GM19468 (cell line): ENCODE measurements around the gene SOWAHC.
A peak's percentile ranks its signal among the peaks of the same experiment; 100 is the strongest.
"Not testable (repeated sequence)": the region's sequence is repeated elsewhere in the genome, so short reads cannot be mapped to it uniquely, and the experiment has no call there.

Source experiments
- ATAC-seq: cut with Tn5 transposase; IDR thresholded peaks from one replicate; pipeline ENCODE4 v1.9.1; 2021; ENCODE audit warnings: mild to moderate bottlenecking, moderate library complexity, moderate number of reproducible peaks; ENCODE audit not compliant: unreplicated experiment; ENCODE audit errors: extremely low read depth

SOWAHC gene, protein sequence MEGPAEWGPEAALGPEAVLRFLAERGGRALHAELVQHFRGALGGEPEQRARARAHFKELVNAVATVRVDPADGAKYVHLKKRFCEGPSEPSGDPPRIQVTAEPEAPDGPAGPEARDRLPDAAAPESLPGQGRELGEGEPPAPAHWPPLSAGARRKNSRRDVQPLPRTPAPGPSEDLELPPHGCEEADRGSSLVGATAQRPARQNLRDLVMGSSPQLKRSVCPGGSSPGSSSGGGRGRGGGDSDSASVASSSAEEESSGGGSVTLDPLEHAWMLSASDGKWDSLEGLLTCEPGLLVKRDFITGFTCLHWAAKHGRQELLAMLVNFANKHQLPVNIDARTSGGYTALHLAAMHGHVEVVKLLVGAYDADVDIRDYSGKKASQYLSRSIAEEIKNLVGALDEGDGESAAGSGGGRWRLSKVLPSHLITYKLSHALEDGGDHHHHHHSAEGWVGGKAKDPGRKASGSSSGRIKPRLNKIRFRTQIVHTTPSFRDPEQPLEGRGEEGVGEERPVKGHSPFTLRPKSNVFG

DNA sequence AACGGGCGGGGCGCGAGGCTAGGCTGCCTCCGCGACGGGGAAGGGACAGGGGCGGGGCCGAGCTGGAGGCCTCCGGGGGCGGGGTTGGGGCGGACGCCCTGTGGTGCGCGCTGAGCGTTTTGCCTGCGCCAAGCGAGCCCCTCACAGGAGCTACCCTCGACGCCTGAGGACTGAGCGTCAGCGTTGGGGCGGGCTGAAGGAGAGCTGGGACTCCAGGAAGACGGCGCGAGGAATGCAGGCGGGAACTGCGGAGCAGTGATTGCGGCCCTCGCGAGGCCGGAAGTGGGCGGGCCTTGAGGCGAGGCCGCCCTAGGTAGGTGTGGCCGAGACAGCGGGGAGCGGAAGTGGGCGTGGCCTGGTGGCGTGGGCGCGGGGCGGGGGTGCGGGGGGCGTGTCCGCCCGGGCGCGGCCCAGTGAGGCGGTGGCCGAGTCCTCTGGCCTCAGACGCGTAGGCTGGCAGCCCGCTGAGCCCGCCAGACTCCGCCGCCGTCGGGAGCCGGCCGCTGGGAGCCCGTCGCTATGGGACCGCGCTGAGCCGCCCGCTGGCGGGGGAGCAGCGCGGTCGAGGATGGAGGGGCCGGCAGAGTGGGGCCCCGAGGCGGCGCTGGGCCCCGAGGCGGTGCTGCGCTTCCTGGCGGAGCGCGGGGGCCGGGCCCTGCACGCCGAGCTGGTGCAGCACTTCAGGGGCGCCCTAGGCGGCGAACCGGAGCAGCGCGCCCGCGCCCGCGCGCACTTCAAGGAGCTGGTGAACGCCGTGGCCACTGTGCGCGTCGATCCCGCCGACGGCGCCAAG is at the start of gene SOWAHC, which contains the start of gene SEPTIN10:
Gene SOWAHC, plus strand, starts transcription at position 443 of the 793 bp plus-strand sequence. Its CDS starts 126 bp downstream, at position 569.
Gene SEPTIN10, minus strand, starts transcription at position 45 of the 793 bp plus-strand sequence. CDS start 139 bp downstream, outside the sequence.
- peak; percentile 60 for ATAC-seq

DNA sequence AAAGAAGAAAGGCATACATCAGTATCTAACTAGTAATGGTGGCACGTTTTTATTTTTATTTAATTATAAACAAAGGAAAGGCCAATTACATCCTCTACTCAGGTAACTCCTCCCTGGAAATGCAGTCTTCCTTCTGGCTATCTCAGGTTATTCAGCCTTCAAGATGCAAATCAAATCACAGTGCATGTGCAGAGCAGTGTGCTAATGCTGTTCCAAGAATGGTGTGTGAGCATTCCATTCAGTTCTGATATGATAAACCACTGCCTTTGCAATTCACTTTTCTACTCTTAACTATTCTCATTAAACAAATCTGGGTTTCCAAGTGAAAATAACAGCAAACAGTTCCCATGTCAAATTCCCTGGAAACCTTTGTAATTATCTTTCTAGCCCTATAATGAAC is 38.8 kb upstream of the SOWAHC start:
- ATAC-seq = no peak

DNA sequence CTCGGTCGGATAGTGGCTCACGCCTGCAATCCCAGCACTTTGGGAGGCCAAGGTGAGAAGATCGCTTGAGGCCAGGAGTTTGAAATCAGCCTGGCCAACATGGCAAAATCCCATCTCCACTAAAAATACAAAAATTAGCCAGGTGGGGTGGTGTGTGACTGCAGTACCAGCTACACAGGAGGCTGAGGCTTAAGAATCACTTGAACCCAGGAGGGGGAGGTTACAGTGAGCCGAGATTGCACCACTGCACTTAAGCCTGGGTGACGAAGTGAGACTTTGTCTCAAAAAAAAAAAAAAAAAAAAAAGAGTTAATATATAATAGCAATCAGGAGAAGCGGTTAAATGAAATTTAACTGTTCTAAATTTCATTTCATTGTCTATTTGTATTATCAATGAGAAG is 36.5 kb upstream of the SOWAHC start:
- not testable (repeated sequence) for ATAC-seq

DNA sequence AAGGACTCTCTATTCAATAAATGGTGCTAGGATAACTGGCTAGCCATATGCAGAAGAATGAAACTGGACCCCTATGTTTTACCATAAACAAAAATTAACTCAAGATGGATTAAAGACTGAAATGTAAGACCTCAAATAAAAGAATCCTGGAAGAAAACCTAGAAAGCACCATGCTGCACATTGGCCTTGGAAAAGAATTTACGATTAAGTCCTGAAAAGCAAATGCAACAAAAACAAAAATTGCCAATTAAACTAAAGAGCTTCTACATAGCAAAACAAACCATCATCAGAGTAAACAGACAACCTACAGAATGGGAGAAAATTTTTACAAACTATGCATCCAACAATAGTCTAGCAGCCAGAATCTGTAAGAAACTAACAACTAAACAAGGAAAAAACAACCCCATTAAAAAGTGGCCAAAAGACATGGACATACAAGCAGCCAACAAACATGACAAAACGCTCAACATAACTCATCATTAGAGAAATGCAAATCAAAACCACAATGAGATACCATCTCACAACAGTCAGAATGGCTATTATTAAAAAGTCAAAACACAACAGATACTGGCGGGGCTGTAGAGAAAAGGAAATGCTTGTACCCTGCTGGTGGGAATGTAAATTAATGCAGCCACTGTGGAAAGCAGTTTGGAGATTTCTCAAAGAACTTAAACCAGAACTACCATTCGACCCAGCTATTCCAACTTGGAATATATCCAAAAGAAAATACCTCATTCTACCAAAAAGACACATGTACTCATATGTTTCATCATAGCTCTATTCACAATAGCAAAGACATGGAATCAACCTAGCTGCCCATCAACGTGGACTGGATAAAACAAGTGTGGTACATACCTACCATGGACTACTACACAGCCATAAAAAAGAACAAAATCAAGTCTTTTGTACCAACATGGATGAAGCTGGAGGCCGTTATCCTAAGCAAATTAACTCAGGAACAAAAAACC is 31.0 kb upstream of the SOWAHC start:
- ATAC-seq = no peak

DNA sequence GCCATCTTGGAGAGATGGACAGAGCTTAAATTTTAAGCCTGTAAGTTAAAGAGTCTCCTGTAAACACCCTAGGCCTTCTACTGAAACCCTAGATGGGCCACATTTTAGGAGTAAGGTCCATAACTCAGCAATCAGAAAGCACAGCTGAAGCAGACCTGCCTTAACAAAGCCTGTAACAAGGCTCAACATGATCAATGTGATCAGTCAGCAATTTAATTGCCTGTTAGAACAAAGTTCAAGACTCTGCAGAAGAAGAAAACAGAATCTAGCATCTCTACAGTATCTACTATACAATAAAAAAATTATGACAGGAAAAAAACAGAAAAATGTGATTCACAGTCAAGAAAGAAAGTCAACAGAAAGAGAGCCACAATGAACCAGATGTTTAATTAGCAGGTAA is 27.5 kb upstream of the SOWAHC start:
- ATAC-seq = no peak

DNA sequence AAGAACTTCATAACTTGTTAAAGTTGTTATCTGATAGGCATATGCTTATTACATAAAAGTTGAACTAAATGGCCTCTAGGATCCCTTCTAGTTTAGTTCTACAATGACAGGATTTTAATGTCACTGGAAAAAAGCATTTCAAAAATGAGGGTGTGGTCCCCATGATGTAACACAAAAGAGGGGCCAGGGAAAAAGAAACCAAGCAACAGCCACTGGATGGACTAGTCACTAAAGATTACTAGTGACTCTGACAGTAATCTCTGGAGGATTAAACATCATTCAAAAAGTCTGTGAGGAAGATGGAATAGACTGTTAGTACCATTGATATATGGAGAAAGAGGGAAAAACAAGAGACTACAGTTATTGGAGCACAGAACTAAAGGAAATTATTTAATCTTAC is 23.0 kb upstream of the SOWAHC start:
- no peak for ATAC-seq

DNA sequence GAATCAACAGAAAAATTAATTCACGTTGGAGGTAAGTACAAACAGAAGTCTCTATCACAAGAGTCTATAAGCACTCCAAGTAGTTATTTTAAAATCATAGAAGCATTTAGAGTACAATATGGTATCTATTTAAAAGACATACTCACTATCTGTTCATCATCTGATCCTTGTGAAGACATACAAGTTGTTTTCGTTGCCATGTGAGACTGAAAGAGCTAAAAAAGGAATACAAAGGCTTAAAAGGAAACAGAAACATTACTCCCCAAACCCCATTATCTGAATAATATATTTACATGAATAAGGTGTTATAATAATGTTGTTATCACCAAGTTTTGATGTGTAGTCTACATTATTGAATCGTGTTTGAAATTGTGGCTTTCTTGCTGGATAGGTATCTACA is 21.3 kb upstream of the SOWAHC start:
- ATAC-seq = no peak

DNA sequence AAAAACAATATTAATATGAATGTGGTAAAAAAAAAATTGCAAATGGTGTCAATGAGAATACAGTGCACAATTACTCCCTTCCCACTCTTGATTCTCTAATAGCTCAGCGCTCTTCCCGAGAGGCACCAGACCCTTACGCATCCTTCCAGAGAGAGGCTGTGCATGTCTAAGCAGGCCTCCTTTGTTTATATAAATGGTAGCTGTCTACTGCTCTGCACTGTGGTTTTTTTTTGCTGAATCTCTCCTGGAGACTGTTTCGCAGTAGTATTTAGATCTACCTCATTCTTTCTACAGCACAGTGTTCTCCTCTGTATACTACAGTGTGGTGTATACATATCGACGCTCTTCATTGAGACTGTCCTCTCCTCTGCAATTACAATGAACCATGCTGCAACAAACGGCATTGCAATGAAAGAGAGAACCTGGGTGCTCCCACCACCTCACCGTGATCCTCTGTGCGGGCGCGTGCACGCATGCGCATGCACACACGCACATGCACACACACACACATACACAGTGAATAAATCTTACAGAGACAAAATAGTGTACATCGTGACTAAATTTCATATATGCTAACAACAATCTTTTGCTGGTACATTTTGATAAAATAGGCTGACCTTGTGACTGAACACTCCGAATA is 19.8 kb upstream of the SOWAHC start:
- no peak for ATAC-seq

DNA sequence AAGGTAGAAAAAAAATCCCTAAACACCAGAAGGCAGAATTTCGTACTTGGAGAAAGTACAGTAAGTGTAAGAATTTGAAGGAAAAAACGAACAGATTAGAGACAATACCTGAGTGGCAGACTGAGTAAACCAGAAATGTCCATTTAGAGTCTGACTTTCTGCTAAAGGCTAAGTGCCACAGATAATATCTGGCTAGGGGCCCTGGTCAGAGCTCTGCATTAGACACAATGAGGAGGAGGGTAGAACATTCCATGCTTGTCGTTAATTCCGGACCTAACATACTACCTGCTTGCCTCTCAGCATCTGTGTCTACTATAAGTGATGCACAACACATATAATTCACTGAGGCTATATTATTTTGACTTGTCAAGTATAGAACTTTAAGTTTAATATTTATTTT is 18.5 kb upstream of the SOWAHC start:
- ATAC-seq = no peak

DNA sequence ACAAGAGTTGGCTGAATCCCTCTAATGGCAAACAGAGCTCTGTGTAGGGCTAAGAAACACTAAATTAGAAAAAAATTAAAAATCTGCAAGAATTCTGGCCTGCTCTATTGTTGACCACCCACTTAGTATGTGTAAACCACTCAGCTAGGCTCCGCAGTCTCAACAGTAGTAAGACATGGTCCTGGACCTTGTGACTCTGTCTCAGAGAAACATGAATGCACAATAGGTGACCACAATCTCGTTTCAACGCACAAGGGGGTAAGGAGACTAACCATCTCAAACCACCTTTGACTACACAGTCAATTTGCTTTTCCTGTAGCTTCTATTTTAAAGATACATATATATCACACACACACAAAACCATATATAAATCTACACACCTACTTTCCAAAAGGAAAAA is 16.9 kb upstream of the SOWAHC start:
- no peak for ATAC-seq

DNA sequence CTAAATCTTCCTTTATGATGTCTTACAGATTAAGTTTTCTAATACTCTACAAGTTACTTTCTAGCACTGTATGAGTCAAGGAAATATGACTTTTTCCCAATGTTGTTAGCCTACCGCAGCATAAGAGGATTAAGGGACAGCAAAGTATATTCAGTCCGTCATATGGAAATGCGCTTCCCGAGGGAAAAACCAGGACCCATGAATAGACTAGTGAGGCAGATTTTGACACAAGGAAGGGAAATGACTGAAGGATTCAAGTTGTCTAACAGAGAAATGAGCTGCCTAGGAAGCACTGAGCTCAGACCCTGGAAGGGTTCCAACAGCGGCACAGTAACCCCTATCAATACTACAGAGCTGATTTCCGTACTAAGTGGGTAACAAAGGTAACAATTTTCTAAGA is 12.4 kb upstream of the SOWAHC start:
- no peak for ATAC-seq

DNA sequence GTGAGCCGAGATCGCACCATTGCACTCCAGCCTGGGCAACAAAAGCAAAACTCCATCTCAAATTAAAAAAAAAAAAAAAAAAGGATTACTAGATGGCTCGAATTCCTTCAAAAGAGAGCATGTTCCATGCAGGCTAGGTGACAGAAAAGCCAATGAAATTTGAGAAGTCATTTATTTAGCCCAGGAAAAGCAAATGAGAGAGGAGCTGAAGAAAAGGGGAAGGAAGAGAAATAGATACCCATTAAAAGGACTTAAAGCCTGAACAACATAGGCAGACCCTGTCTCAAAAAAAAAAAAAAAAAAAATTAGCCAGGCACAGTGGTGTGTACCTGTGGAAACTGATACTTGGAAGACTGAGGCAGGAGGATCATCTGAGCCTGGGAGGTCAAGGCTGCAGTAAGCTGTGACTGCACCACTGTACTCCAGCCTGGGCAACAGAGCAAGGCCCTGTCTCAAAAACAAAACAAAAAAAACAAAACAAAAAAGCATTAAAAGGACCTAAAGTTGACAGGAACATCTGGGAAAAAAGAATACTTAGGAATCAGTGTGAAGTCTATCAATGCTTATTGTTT is 11.5 kb upstream of the SOWAHC start:
- ATAC-seq = no peak

DNA sequence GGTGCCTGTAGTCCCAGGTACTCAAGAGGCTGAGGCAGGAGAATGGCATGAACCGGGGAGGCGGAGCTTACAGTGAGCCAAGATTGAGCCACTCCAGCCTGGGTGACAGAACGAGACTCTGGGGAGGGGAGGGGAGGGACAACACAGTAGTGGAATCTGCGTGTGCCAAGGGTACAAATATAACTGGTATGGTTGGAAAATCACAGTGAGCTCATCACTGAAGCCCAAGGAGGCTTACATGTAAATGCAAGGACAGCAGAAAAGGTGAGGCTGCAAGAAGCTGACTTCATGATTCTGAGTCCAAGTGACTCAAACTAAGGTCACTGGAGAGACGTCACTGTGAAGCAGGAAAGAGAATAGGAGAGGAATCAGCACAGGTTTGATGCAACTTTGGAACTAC is 9.6 kb upstream of the SOWAHC start:
- ATAC-seq = no peak

DNA sequence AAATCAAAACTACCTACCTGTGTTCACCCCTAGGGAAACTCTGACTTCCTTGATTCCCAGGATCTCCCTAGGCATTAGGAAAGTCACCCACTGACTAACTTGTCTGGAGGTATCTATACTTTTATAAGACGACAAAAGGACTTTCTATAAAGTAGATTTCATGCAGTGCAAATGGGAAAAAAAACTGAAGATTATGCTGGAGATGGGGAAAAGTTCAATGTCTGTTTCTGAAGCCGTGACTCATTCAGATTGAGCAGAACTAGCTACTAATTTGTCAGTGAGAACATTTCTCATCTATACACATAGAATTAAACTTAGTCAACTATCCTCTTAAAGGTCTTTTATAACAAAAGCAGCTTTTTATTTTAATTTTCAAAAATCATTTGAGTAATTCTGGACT is 6.4 kb upstream of the SOWAHC start:
- no peak for ATAC-seq

DNA sequence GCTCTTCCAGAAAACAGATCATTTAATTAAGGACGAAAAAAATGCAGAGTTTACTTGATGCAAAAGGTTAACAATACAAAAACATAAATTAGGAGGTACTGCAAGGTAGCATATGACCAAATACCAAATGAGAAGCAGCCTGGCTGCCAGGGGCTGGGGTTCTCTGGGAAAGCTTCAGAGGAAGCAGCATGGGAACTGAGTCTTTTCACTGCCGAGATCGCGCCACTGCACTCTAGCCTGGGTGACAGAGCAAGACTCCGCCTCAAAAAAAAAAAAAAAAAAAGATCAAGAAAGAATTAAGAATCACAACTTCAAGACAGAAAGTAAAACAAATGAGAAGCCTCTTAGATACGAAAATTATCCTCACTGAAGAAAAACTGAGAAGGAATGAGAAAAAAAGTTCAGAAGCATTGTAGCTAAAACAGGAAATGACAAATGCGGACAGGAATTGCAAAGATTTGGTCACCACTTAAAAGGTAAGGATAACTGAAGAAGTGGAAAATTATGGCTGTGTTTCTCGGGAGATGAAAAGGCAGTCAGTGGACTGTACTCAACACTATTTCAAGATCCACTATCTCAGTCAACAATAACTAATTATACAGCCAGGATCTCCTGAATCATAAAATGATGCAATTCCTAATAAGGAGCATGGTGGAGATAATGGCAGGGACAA is 4.7 kb upstream of the SOWAHC start:
- ATAC-seq = no peak

DNA sequence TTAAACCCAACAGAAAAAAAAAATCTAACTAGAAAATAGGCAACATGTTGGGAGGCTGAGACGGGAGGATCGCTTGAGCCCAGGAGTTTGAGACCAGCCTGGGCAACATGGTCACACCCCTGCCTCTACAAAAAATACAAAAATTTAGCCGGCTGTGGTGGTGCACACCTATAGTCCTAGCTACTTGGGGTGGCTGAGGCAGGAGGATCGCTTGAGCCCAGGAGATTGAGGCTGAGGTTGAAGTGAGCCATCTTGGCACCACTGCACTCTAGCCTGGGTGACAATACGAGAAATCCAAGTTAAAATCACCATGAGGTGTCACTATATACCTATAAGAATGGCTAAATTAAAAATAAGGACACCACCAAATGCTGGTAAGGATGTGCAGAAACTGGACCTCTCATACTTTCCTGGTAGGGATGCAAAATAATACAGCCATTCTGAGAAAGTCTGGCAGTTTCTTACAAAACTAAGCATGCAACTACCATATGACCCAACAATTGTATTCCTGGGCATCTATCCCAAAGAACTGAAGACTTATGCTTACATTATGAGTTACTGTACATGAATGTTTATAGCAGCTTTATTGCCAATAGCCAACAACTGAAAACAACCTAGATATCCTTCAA is 2.6 kb upstream of the SOWAHC start:
- no peak for ATAC-seq

DNA sequence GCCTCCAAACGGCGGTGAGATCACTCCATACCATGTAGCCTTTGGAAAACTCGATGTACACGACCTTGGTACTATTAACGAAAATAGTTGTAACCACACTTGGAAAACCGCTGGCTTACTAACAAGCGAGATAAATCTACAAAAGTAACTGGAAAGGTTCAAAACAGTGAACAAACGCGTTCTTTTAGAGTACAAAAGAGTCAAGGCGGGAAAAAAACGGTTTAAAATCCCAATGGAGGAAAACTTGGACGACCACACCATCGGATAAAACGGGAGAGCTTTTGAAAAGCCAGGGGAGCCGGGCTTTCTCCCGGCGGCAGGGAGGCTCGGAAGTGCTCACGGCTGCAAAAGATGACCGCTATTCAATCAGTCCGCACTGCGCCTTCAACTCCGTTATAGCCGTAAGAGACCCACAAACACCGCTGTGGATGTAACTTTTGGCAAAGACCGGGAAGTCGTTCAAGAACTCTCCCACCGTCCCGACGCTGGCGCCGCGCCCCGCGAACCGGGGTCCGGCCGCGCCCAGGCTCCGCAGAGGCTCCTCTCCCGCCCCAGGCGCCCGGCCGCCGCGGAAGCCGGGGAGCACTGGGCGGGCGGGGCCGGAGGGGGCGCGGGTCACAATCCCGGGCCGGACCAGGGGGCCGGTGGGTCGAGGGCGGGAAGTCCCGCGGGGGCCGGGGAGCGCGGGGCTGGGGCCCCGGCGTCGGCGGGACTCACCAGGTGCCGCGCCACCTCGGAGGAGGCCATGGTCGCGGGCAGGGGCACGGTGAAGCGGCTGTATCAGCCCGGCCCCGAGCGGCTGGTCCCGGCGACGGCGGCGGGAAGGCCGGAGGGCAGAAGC is 863 bp upstream of the SOWAHC start:
- ATAC-seq = no peak
